Keratinocyte (primary cell): ENCODE measurements around the gene SPIN2A.

Source experiments
- EZH2 ChIP-seq: IDR thresholded peaks from one replicate; pipeline ENCODE4 v1.6.1; 2012; ENCODE audit warnings: inconsistent platforms, mild to moderate bottlenecking, low read length, moderate library complexity
- TF ChIP-seq, protein P1 (sequence below), 3 experiments: IDR thresholded peaks in 1 of 3; conservative IDR thresholded peaks in 1 of 3; optimal IDR thresholded peaks in 1 of 3; 2 replicates in 2 of 3; 3 replicates in 1 of 3; pipeline versions ENCODE3 to v1.5.1; 2011; ENCODE audit warnings: low read length in 3 of 3, mild to moderate bottlenecking in 3 of 3, moderate library complexity in 2 of 3, control low read depth in 1 of 3, inconsistent platforms in 1 of 3; ENCODE audit not compliant: insufficient read depth in 2 of 3; ENCODE audit errors: extremely low read depth in 1 of 3

- TF ChIP-seq, protein P1, sequence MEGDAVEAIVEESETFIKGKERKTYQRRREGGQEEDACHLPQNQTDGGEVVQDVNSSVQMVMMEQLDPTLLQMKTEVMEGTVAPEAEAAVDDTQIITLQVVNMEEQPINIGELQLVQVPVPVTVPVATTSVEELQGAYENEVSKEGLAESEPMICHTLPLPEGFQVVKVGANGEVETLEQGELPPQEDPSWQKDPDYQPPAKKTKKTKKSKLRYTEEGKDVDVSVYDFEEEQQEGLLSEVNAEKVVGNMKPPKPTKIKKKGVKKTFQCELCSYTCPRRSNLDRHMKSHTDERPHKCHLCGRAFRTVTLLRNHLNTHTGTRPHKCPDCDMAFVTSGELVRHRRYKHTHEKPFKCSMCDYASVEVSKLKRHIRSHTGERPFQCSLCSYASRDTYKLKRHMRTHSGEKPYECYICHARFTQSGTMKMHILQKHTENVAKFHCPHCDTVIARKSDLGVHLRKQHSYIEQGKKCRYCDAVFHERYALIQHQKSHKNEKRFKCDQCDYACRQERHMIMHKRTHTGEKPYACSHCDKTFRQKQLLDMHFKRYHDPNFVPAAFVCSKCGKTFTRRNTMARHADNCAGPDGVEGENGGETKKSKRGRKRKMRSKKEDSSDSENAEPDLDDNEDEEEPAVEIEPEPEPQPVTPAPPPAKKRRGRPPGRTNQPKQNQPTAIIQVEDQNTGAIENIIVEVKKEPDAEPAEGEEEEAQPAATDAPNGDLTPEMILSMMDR (optimal IDR thresholded peaks at IDR 0.05 in 1 of 3, IDR thresholded peaks at IDR 0.05 in 1 of 3, conservative IDR thresholded peaks at IDR 0.05 in 1 of 3; ENCODE audit: extremely low read depth in 1 of 3, insufficient read depth in 2 of 3, low read length in 3 of 3) = no peak
- no peak for TF ChIP-seq EZH2
Measured at GRCh38 chrX:57155171-57155570, 18.0 kb upstream of the SPIN2A start.
